GM18907 (cell line): Measurements from ENCODE around the gene SKP2.
A peak's percentile ranks its signal among the peaks of the same experiment; 100 is the strongest.
"Not testable (repeated sequence)": the region's sequence is repeated elsewhere in the genome, so short reads cannot be mapped to it uniquely, and the experiment has no call there.

ENCODE experiments used
- ATAC-seq: cut with Tn5 transposase; IDR thresholded peaks from one replicate; pipeline ENCODE4 v1.9.1; 2021; ENCODE audit warnings: mild to moderate bottlenecking, moderate library complexity; ENCODE audit not compliant: unreplicated experiment

Gene SKP2

GRCh38 chr5:36151434-36152323 lies at the start of gene SKP2, which contains the start of gene LMBRD2:
Gene SKP2 (plus strand): TSS chr5:36152111. CDS start chr5:36152263, 152 bp downstream.
Gene LMBRD2 (minus strand): TSS chr5:36151887. CDS start chr5:36143349, 8,538 bp downstream.
- peak; percentile 99 for ATAC-seq

- ATAC-seq, result no peak
Observed at GRCh38 chr5:36105819-36106218, 46.1 kb upstream of the SKP2 start.

- no peak for ATAC-seq
Observed at GRCh38 chr5:36108758-36109460, 43.0 kb upstream of the SKP2 start.

GRCh38 chr5:36111238-36111637 lies 40.7 kb upstream of the SKP2 start:
- no peak for ATAC-seq

GRCh38 chr5:36125868-36126267 lies 26.0 kb upstream of the SKP2 start:
- ATAC-seq, result no peak

GRCh38 chr5:36128795-36129194 lies 23.1 kb upstream of the SKP2 start:
- ATAC-seq, result no peak

- not testable (repeated sequence) for ATAC-seq
Observed at GRCh38 chr5:36129666-36130065, 22.2 kb upstream of the SKP2 start.

- ATAC-seq, result not testable (repeated sequence)
Observed at GRCh38 chr5:36133009-36133408, 18.9 kb upstream of the SKP2 start.

GRCh38 chr5:36135988-36136387 lies 15.9 kb upstream of the SKP2 start:
- no peak for ATAC-seq

GRCh38 chr5:36136581-36136980 lies 15.3 kb upstream of the SKP2 start:
- no peak for ATAC-seq

- no peak for ATAC-seq
Observed at GRCh38 chr5:36138900-36139683, 12.8 kb upstream of the SKP2 start.

GRCh38 chr5:36145311-36145710 lies 6.6 kb upstream of the SKP2 start:
- no peak for ATAC-seq

- no peak for ATAC-seq
Observed at GRCh38 chr5:36146390-36146789, 5.5 kb upstream of the SKP2 start.

- ATAC-seq, result no peak
Observed at GRCh38 chr5:36147681-36148080, 4.2 kb upstream of the SKP2 start.

- ATAC-seq, result peak; percentile 25
Observed at GRCh38 chr5:36150676-36151433, 1.1 kb upstream of the SKP2 start.

GRCh38 chr5:36152324-36153297 lies 700 bp downstream of the SKP2 start:
- ATAC-seq, result peak; percentile 3

GRCh38 chr5:36153298-36153677 lies 1.4 kb downstream of the SKP2 start:
- no peak for ATAC-seq

- ATAC-seq, result no peak
Observed at GRCh38 chr5:36153726-36154125, 1.8 kb downstream of the SKP2 start.

- no peak for ATAC-seq
Observed at GRCh38 chr5:36155291-36155690, 3.4 kb downstream of the SKP2 start.
